DND-41 (cell line): ENCODE data around the gene RIMKLB.
"Not testable (repeated sequence)": the region's sequence is repeated elsewhere in the genome, so short reads cannot be mapped to it uniquely, and the experiment has no call there.

Source experiments
- ATAC-seq: fragments of 200-7000 bp; cut with Tn5 transposase; 3 replicates; pipeline ENCODE4 v1.9.1; 2021; ENCODE audit warnings: low read depth; ENCODE audit not compliant: insufficient read depth
- DNase-seq: peaks from one replicate; pipeline ENCODE4 v3.0.0-alpha.2; 2020
- H2AFZ ChIP-seq: 2 replicates; pipeline ENCODE4 v1.6.0; 2012; ENCODE audit warnings: low read depth, low read length
- H3K27ac ChIP-seq: 2 replicates; pipeline ENCODE4 v1.5.1; 2012; ENCODE audit warnings: low read length, inconsistent platforms
- H3K27me3 ChIP-seq: fragments of 200-600 bp; sonication (generic); 2 replicates; pipeline ENCODE4 v1.6.0; 2012; ENCODE audit warnings: low read length, mild to moderate bottlenecking, inconsistent platforms; ENCODE audit not compliant: insufficient read depth, poor library complexity
- H3K36me3 ChIP-seq: 2 replicates; pipeline ENCODE4 v1.5.1; 2012; ENCODE audit warnings: low read length, inconsistent platforms; ENCODE audit not compliant: insufficient read depth
- H3K4me1 ChIP-seq: 2 replicates; pipeline ENCODE4 v1.5.1; 2012; ENCODE audit warnings: mild to moderate bottlenecking, low read length; ENCODE audit not compliant: insufficient read depth
- H3K4me2 ChIP-seq: 2 replicates; pipeline ENCODE4 v1.6.0; 2012; ENCODE audit warnings: mild to moderate bottlenecking, moderate library complexity, low read length, inconsistent platforms; ENCODE audit not compliant: insufficient read depth
- H3K4me3 ChIP-seq, 2 experiments: fragments of 200-600 bp in 1 of 2; shearing (Covaris generic) in 1 of 2; 2 replicates each; pipeline ENCODE4 v1.5.1; 2012 to 2016; ENCODE audit warnings: inconsistent platforms in 2 of 2, low read length in 2 of 2, mild to moderate bottlenecking in 2 of 2, low read depth in 1 of 2, moderate library complexity in 1 of 2
- H3K79me2 ChIP-seq: 2 replicates; pipeline ENCODE4 v1.6.0; 2012; ENCODE audit warnings: low read length, inconsistent platforms; ENCODE audit not compliant: insufficient read depth
- H3K9ac ChIP-seq: 2 replicates; pipeline ENCODE4 v1.6.0; 2012; ENCODE audit warnings: low read depth, mild to moderate bottlenecking, inconsistent platforms, low read length, moderate library complexity
- H3K9me3 ChIP-seq: 2 replicates; pipeline ENCODE4 v1.5.1; 2012; ENCODE audit warnings: low read length, moderate library complexity, mild to moderate bottlenecking, inconsistent platforms; ENCODE audit not compliant: insufficient read depth, severe bottlenecking
- H4K20me1 ChIP-seq: 2 replicates; pipeline ENCODE4 v1.6.0; 2012; ENCODE audit warnings: low read length; ENCODE audit not compliant: insufficient read depth
- CTCF ChIP-seq: IDR thresholded peaks from 2 replicates; pipeline ENCODE4 v1.5.1; 2012; ENCODE audit warnings: borderline replicate concordance, low read length, moderate library complexity, mild to moderate bottlenecking; ENCODE audit not compliant: poor library complexity, severe bottlenecking; ENCODE audit errors: extremely low read depth
- EZH2 ChIP-seq: IDR thresholded peaks from 3 replicates; pipeline ENCODE4 v1.6.1; 2012; ENCODE audit warnings: borderline replicate concordance, low read depth, mild to moderate bottlenecking, moderate library complexity, low read length, inconsistent platforms; ENCODE audit not compliant: severe bottlenecking

Gene RIMKLB

GRCh38 chr12:8746046-8746445, 48.3 kb downstream of the RIMKLB start:
- TF ChIP-seq EZH2 = no peak
- no peak for TF ChIP-seq CTCF
- peaks cover 19% of the 10 kb centered on the region; the same call in 1 of the 2 replicates for H3K36me3 ChIP-seq

GRCh38 chr12:8760076-8760475, 62.3 kb downstream of the RIMKLB start:
- H3K36me3 ChIP-seq = peaks cover 36% of the 10 kb centered on the region; the same call in 1 of the 2 replicates
- H3K9ac ChIP-seq, ATAC-seq, H3K27ac ChIP-seq, H4K20me1 ChIP-seq, H3K4me1 ChIP-seq, H3K4me2 ChIP-seq, H3K27me3 ChIP-seq, H3K9me3 ChIP-seq, H2AFZ ChIP-seq, DNase-seq, H3K4me3 ChIP-seq, H3K79me2 ChIP-seq: not testable (repeated sequence)

More at GRCh38 chr12:8746046-8746445, 48.3 kb downstream of the RIMKLB start:
- Histone ChIP-seq H3K27me3 (no peaks in the 10 kb centered on the region), H3K4me1 (no peaks in the 10 kb centered on the region), H3K79me2 (peaks cover 10% of the 10 kb centered on the region), H3K4me3 (no peak overlapping the region), H3K27ac (no peak overlapping the region), H3K9me3 (no peaks in the 10 kb centered on the region), H2AFZ (no peak overlapping the region), H3K9ac (no peak overlapping the region), H4K20me1 (no peaks in the 10 kb centered on the region; the same call in 1 of the 2 replicates), H3K4me2 (no peak overlapping the region)
- DNase-seq (no peak), ATAC-seq (no peak)

GRCh38 chr12:8762701-8763100, 64.9 kb downstream of the RIMKLB start:
- H3K27me3 ChIP-seq, H3K9me3 ChIP-seq, DNase-seq, H3K79me2 ChIP-seq, H3K9ac ChIP-seq, ATAC-seq, H3K4me2 ChIP-seq, H2AFZ ChIP-seq, H3K27ac ChIP-seq, H4K20me1 ChIP-seq, H3K4me3 ChIP-seq, H3K4me1 ChIP-seq: not testable (repeated sequence)
- H3K36me3 ChIP-seq = peaks cover 14% of the 10 kb centered on the region; the same call in 1 of the 2 replicates

- H3K79me2 ChIP-seq, H3K9me3 ChIP-seq, H2AFZ ChIP-seq, H3K4me3 ChIP-seq, H3K4me2 ChIP-seq, ATAC-seq, DNase-seq, H3K27me3 ChIP-seq, H3K9ac ChIP-seq, H4K20me1 ChIP-seq, H3K27ac ChIP-seq, H3K4me1 ChIP-seq: not testable (repeated sequence)
- H3K36me3 ChIP-seq = peaks cover 14% of the 10 kb centered on the region; the same call in 1 of the 2 replicates
Observed at GRCh38 chr12:8766121-8766520, 68.3 kb downstream of the RIMKLB start.

- no peak for DNase-seq
- Histone ChIP-seq H3K4me1 (no peaks in the 10 kb centered on the region), H3K36me3 (peaks cover 37% of the 10 kb centered on the region), H2AFZ (no peak overlapping the region), H3K4me3 (no peak overlapping the region), H3K9ac (no peak overlapping the region), H3K27me3 (no peaks in the 10 kb centered on the region), H3K4me2 (no peak overlapping the region), H3K79me2 (no peaks in the 10 kb centered on the region), H3K9me3 (no peaks in the 10 kb centered on the region), H4K20me1 (no peaks in the 10 kb centered on the region), H3K27ac (no peak overlapping the region)
- TF ChIP-seq CTCF = no peak
- TF ChIP-seq EZH2 = no peak
- ATAC-seq = no peak
Observed at GRCh38 chr12:8770499-8770898, 72.7 kb downstream of the RIMKLB start.
